IPS-18c (cell line): ENCODE measurements around the gene LRRK1.
A peak's percentile ranks its signal among the peaks of the same experiment; 100 is the strongest.

Source experiments
- H3K4me3 ChIP-seq: 2 replicates; pipeline ENCODE4 v1.7.0; 2013; ENCODE audit warnings: low read depth, mild to moderate bottlenecking, low read length, moderate library complexity; ENCODE audit not compliant: insufficient read depth
- H3K9me3 ChIP-seq: one replicate; pipeline ENCODE4 v1.6.1; 2013; ENCODE audit warnings: mild to moderate bottlenecking, low read length, moderate library complexity; ENCODE audit not compliant: control insufficient read depth, insufficient read depth

The LRRK1 gene

DNA sequence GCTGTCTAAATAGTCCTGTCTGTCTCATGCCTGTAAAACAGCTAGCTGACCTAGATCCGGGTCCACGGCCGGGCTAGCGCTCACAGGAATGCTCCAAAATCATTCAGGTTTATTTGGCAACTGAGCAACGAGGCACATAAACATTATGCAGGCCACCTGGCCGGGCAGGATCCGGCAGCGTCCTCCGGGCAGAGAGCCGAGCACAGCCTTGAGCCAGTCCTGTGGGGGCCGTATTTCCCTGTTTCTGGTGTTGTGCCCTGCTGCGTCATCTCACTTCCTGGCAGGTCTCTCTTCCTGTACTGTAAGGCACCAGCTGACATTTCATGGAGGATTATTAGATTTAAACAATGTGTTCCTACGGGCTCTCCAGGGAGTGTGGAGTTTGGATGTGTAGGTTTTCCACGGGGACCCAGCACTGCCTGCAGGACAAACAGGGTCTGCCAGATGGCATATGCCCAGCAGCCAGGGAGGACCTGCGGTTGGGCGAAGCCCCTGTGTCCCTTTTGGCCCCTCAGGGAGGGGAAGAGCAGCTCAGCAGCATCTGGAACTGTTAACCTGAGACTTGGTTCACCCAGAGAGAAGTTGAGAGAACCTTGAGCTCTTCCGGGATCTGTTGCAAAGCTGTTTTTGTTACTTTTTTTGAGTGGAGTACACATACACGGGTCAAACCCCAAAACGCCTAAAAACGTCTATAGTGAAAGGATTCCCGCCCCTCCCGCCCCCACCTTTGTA lies 16.6 kb upstream of the LRRK1 start:
- no peaks in the 10 kb centered on the region for H3K9me3 ChIP-seq
- no peak overlapping the region for H3K4me3 ChIP-seq

GRCh38 chr15:100903168-100903554 lies 16.0 kb upstream of the LRRK1 start:
- no peak overlapping the region for H3K4me3 ChIP-seq
- no peaks in the 10 kb centered on the region for H3K9me3 ChIP-seq

- H3K4me3 ChIP-seq, result no peak overlapping the region
Measured at GRCh38 chr15:100905850-100906249, 13.3 kb upstream of the LRRK1 start.

DNA sequence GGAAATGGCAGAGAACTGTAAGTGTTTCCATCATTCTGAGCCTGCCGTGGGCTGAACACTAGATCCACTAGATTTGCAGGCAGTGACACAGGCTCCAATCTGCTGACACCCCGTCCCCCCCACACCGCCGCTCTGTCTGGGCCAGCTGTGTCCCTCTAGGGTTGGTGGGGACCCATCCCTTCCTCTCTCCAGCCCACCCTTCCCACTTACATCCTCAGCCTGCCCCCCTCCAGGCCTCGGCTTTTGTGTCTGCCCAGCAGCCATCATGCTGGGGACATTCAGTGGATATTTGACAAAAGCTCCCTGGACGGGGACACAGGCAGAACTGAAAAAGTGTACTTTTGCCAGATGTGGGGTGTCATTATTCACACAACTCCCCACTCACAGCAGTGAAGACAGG lies 10.7 kb upstream of the LRRK1 start:
- H3K4me3 ChIP-seq, result no peak overlapping the region

More at GRCh38 chr15:100905850-100906249, 13.3 kb upstream of the LRRK1 start:
- H3K9me3 ChIP-seq, result no peaks in the 10 kb centered on the region

GRCh38 chr15:100909565-100909964 lies 9.6 kb upstream of the LRRK1 start:
- H3K9me3 ChIP-seq, result no peaks in the 10 kb centered on the region
- no peak overlapping the region for H3K4me3 ChIP-seq

More for the DNA sequence above, 10.7 kb upstream of the LRRK1 start:
- H3K9me3 ChIP-seq, result no peaks in the 10 kb centered on the region

GRCh38 chr15:100909989-100910955 lies 8.9 kb upstream of the LRRK1 start:
- H3K4me3 ChIP-seq, result no peak overlapping the region
- H3K9me3 ChIP-seq, result no peaks in the 10 kb centered on the region

- no peaks in the 10 kb centered on the region for H3K9me3 ChIP-seq
Measured at GRCh38 chr15:100911086-100911485, 8.1 kb upstream of the LRRK1 start.

GRCh38 chr15:100913961-100914360 lies 5.2 kb upstream of the LRRK1 start:
- no peak overlapping the region for H3K4me3 ChIP-seq
- no peaks in the 10 kb centered on the region for H3K9me3 ChIP-seq

More at GRCh38 chr15:100911086-100911485, 8.1 kb upstream of the LRRK1 start:
- no peak overlapping the region for H3K4me3 ChIP-seq

DNA sequence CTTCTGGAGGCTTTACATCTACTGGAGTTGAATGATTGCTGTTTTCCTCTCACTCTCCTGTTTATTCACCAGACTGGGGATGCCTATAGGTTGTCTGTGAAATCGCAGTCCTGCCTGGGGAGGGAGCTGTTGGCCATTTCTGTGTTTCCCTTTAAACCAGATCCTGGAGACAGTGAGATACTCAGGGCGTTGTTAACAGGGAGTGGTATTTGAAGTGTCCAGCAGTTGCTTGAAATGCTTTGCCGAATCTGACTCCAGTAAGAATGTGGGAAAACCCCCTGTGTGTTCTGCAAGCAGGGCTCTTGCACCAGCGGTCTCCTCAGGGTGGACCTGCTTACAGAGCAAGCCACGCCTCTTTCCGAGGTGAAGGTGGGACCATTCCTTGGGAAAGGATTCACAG lies 4.3 kb upstream of the LRRK1 start:
- Histone ChIP-seq H3K9me3 (peaks cover 2% of the 10 kb centered on the region), H3K4me3 (no peak overlapping the region)

DNA sequence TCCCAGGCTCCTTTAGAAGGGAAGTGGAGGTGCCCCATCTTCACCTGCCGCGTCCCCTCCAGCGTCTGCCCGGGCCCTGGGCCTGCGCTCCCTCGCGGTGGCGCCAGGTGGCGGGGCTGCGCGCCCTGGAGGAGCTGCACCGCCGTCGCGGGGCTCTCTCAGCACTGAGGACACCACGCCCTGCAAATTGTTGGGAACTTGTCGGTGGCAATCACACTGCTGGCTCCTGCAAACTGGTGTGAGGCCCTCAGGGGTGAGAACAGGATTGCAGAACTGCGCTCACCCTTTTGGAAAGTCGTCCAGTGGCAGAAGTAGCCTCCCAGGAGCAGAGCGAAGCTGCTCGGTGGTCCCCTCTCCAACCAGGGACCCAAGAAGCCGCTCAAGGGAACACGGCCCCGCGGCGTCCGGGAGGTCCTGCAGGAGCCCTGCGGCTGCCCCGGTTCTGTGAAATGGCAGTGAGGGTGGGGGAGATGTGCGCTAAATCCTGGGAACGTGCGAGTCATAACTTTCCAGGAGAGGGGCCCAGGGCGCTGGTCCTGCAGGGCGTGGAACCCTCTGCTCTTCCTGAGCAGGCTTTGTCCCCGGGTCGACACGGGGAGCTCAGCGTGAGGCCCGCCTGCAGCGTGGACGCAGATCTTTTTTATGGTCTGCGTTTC lies 995 bp upstream of the LRRK1 start:
- H3K4me3 ChIP-seq, result peak overlapping the region; percentile 57
- H3K9me3 ChIP-seq, result peaks cover 2% of the 10 kb centered on the region

DNA sequence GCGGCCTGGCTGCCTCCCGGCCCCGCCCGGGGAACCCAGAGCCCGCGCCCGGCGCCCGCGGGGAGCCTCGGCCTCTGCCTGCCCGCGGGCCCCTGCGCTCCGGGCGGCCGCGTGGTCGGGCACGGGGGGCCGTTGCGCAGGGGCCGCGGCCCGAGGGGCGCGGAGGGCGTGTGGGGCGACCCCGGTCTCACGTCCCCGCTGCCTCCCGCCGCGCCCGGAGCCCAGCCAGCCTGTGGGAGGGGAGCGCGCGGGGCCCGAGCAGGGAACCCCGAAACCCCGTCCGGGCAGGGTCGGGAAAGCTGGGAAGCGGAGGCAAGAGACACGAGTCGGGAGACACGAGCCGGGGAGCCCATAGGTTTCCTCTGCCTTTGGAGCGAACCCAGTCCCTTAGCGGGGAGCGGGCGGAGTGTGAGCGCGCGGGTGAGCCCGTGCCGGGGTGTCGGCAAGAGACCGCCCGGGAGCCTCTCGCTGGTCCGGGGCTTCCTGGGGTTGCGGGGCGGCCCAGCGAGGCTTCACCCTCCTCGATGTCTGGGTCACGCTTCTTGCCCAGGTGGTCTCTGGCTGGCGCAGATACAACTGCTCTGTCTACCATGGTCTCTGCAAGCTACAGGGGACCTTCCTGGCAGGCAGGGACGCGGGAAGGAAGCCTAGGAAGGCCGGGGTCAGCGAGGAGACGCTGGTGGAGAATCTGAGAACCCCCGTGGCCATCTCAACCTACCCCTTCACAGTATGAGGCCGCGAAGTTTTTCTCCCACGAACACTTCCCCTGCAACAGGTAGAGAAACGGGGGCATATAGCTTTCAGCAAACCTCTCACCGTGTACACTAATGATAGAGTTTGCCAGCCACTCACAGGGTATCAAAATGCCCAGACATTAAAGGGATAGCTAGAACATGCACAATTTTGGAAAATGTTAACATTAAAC lies 586 bp downstream of the LRRK1 start:
- Histone ChIP-seq H3K9me3 (peaks cover 2% of the 10 kb centered on the region), H3K4me3 (peak overlapping the region; percentile 58)

DNA sequence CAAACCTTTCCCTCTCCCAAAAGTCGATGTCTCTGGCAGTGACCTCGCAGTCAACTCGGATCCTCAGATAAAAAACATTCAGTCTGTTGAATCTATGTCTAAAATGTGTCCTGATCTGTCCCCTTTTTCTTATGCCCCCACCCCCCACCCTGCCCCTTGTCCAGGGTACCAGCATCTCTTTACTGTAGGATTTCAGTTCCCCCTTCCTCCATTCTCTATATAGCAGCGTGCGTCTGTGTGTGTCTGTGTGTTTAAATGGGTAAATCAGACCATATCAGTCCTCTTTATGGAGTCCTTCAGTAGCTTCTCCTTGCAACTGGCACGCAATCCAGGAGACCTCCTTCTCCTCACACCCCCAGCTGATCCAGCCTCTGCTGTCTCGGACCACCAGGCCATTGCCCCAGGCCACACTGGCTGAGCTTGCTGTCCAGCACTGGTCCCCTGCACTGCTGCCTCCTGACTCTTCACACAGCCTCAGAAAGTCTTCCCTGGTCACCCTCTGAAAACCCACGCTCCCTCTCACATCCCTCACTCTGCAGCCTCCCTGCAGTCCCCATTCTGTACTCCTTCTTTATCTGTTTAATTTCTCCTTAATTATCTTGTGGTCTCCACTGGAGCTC lies 1.5 kb downstream of the LRRK1 start:
- Histone ChIP-seq H3K4me3 (no peak overlapping the region), H3K9me3 (peaks cover 2% of the 10 kb centered on the region)

GRCh38 chr15:100922192-100923040 lies 3.3 kb downstream of the LRRK1 start:
- peaks cover 2% of the 10 kb centered on the region for H3K9me3 ChIP-seq
- H3K4me3 ChIP-seq, result no peak overlapping the region

GRCh38 chr15:100923076-100923475 lies 3.9 kb downstream of the LRRK1 start:
- Histone ChIP-seq H3K4me3 (no peak overlapping the region), H3K9me3 (peaks cover 2% of the 10 kb centered on the region)

GRCh38 chr15:100923902-100924301 lies 4.7 kb downstream of the LRRK1 start:
- H3K9me3 ChIP-seq, result peaks cover 2% of the 10 kb centered on the region
- no peak overlapping the region for H3K4me3 ChIP-seq
